Measurements from ENCODE around the gene ELL3. TPM values are rescaled to one million over a fixed set of nuclear protein-coding genes. Genes with fewer than 3 reads are reported as not detected.
"Not testable (repeated sequence)": the region's sequence is repeated elsewhere in the genome, so short reads cannot be mapped to it uniquely, and the experiment has no call there.

The ELL3 gene
- total RNA-seq, 1 experiment from 2014 or later = not detected

- Histone ChIP-seq H3K36me3 (peaks cover 73% of the 10 kb centered on the region), H3K9me3 (replicated peaks) (no peaks in the 10 kb centered on the region), H3K4me1 (no peaks in the 10 kb centered on the region), H3K4me3 (no peak overlapping the region), H3K27me3 (no peaks in the 10 kb centered on the region), H3K27ac (no peak overlapping the region)
- peak; percentile 57 to 75 for DNase-seq
Measured at GRCh38 chr15:43769584-43770228, 7.1 kb downstream of the ELL3 start.

DNA sequence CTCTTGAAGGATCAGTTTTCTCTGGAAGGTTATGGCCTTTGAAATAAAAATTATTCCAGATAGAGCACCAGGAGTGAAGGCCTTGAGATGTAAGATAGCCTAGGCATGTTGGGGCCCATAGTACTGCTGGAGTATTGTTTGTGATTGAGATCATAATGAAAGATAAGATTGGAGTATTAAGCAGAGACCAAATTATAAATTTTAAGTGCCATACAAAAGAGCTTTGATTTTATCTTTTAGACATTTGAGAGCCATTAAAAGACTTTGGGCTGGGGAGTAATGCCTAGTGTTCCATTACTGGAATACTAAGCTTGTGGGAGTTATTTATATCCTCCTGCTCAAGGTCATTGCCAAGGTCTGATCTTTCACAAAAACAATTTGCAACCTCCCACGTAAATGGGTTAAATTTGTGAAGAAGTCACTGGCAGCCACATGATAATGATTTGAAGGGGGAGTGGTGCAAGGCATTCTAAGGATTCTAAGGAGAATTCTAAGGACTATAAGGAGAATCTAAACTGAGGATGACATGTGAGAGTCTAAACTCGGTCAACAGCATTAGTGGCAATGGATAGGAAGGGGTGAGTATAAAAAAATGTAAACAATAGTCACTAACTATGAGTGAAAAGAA lies 12.8 kb downstream of the ELL3 start:
- no peak overlapping the region for H3K4me3 ChIP-seq
- DNase-seq = no peak
- H3K36me3 ChIP-seq = peaks cover 79% of the 10 kb centered on the region
- no peak overlapping the region for H3K27ac ChIP-seq
- no peaks in the 10 kb centered on the region for H3K27me3 ChIP-seq
- no peaks in the 10 kb centered on the region for H3K4me1 ChIP-seq
- no peaks in the 10 kb centered on the region for H3K9me3 ChIP-seq (replicated peaks)

GRCh38 chr15:43762824-43763223 lies 13.9 kb downstream of the ELL3 start:
- no peak overlapping the region for H3K4me3 ChIP-seq
- no peaks in the 10 kb centered on the region for H3K27me3 ChIP-seq
- no peaks in the 10 kb centered on the region for H3K9me3 ChIP-seq (replicated peaks)
- H3K27ac ChIP-seq = no peak overlapping the region
- no peaks in the 10 kb centered on the region for H3K4me1 ChIP-seq
- H3K36me3 ChIP-seq = peaks cover 82% of the 10 kb centered on the region
- DNase-seq = no peak

DNA sequence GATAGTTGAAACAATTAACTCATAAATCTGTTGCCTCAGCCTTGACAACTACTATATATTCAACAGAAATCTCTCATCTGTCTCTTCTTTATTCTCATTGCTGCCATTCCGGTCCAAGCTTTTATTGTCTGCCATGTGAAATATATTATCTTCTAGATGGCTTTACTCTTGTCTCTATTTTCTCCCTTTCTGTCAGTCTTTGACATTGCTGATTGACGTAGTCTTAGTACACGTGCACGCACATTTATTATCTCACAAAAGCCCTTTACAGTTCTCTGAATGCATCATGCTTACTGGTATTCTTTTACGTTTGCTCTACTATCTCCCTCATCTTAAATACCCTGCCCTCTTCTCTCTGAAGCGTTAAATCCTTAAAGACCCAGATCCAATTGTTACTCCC lies 24.9 kb downstream of the ELL3 start:
- Histone ChIP-seq H3K4me3 (no peak overlapping the region), H3K27me3 (no peaks in the 10 kb centered on the region), H3K4me1 (no peaks in the 10 kb centered on the region), H3K9me3 (replicated peaks) (no peaks in the 10 kb centered on the region), H3K36me3 (peaks cover 50% of the 10 kb centered on the region), H3K27ac (no peak overlapping the region)
- DNase-seq = no peak

DNA sequence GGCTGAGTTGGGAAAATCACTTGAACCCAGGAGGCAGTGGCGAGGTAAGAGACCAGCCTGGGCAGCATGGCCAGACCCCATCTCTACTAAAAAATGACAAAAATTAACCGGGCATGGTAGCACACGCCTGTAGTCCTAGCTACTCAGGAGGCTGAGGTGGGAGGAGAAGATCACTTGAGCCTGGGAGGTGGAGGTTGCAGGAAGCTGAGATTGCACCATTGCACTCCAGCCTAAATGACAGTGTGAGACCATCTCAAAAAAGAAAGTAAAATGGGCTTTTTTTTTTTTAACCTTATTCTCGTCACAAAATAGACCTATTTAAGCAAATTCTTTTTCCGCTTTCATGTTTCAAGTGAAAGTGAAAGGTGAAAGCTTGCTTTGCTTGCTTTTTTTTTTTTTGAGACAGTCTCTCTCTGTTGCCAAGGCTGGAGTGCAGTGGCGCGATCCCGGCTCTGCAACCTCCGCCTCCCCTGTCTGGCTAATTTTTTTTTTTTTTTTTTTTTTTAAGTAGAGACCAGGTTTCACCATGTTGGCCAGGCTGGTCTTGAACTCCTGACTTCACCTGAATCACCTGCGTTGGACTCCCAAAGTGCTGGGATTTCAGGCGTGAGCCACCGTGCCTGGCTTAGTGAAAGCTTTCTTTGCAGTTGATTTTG lies 26.9 kb downstream of the ELL3 start:
- H3K27ac ChIP-seq = no peak overlapping the region
- peaks cover 32% of the 10 kb centered on the region for H3K36me3 ChIP-seq
- no peak overlapping the region for H3K4me3 ChIP-seq
- no peaks in the 10 kb centered on the region for H3K4me1 ChIP-seq
- no peaks in the 10 kb centered on the region for H3K27me3 ChIP-seq
- H3K9me3 ChIP-seq (replicated peaks) = no peaks in the 10 kb centered on the region
- DNase-seq = no peak

DNA sequence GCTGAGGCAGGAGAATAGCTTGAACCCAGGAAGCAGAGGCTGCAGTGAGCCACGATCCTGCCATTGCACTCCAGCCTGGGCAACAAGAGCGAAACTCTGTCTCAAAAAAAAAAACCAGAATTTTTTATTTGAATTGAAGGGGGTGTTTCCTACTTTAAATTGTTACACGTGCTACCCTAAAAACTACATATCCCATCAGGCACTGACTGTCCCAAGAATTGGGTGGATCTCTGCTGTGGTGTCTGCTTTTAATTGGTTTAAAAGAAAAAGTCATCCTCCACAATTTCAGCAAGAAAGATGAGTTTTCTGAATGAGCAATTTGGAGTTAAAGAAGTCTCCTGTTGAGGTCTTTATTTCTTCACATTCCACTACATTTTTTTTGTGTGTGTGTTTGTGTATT lies 28.4 kb downstream of the ELL3 start:
- H3K27me3 ChIP-seq = no peaks in the 10 kb centered on the region
- no peak for DNase-seq
- no peaks in the 10 kb centered on the region for H3K9me3 ChIP-seq (replicated peaks)
- no peak overlapping the region for H3K27ac ChIP-seq
- H3K4me1 ChIP-seq = no peaks in the 10 kb centered on the region
- H3K36me3 ChIP-seq = peaks cover 19% of the 10 kb centered on the region
- no peak overlapping the region for H3K4me3 ChIP-seq

- H3K36me3 ChIP-seq; H3K27me3 ChIP-seq; H3K4me1 ChIP-seq; H3K9me3 ChIP-seq (replicated peaks): not testable (repeated sequence)
- peak; percentile 15 to 46 for DNase-seq
- Histone ChIP-seq H3K4me3 (peak overlapping the region; percentile 80), H3K27ac (peak overlapping the region; percentile 70)
Measured at GRCh38 chr15:43746903-43747309, 29.9 kb downstream of the ELL3 start.

DNA sequence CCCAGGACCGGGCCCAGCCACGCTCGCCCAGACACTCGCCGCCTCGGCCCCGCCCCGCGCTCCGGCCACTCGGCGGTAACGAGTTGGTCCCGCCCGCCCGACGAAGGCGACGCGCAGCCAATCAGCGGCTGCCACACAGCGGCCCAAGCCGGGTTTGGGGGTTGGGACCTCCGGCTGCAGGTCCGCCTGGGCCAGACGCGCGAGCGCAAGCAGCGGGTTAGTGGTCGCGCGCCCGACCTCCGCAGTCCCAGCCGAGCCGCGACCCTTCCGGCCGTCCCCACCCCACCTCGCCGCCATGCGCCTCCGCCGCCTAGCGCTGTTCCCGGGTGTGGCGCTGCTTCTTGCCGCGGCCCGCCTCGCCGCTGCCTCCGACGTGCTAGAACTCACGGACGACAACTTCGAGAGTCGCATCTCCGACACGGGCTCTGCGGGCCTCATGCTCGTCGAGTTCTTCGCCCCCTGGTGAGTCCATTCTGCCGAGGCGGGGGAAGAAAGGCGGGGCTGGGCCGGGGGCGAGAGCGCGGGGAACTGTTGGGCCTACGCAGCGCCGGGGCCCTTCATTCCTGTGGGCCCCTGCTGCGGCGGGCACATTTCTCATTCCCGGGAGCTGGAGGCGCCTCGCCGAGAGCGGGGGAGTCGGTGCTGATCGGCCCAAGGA lies 30.4 kb downstream of the ELL3 start, which contains the start of gene PDIA3:
TSS of gene PDIA3 (plus strand) at position 194 of the 658 bp plus-strand sequence. CDS start at position 296, 102 bp downstream.
- peak within 1 kb of the TSS; percentile 80 for H3K4me3 ChIP-seq
- peak; percentile 91 to 92 for DNase-seq
- H3K36me3 ChIP-seq; H3K27me3 ChIP-seq; H3K9me3 ChIP-seq (replicated peaks); H3K4me1 ChIP-seq: not testable (repeated sequence)
- H3K27ac ChIP-seq = peak within 1 kb of the TSS; percentile 70

DNA sequence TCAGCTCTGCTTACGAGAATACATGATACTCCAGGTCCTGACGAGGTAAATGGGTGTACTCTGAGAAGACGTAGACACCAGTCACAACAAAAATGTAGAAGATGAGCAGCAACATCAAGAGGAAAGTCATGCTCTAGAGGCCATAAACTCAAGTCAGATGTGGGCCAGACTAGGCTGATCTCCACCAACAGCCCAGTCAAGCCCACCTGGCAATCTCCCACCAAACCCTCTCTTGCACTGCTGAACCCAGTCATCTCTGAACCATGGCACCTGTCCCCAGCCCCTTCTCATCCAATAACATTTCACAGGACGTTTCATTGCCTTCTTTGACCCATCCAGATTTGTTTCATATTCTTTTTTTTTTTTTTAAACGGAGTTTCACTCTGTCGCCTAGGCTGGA lies 41.4 kb downstream of the ELL3 start:
- no peak for DNase-seq
- Histone ChIP-seq H3K4me3 (no peak overlapping the region), H3K27ac (no peak overlapping the region), H3K27me3 (no peaks in the 10 kb centered on the region), H3K36me3 (no peaks in the 10 kb centered on the region), H3K4me1 (no peaks in the 10 kb centered on the region), H3K9me3 (replicated peaks) (no peaks in the 10 kb centered on the region)

DNA sequence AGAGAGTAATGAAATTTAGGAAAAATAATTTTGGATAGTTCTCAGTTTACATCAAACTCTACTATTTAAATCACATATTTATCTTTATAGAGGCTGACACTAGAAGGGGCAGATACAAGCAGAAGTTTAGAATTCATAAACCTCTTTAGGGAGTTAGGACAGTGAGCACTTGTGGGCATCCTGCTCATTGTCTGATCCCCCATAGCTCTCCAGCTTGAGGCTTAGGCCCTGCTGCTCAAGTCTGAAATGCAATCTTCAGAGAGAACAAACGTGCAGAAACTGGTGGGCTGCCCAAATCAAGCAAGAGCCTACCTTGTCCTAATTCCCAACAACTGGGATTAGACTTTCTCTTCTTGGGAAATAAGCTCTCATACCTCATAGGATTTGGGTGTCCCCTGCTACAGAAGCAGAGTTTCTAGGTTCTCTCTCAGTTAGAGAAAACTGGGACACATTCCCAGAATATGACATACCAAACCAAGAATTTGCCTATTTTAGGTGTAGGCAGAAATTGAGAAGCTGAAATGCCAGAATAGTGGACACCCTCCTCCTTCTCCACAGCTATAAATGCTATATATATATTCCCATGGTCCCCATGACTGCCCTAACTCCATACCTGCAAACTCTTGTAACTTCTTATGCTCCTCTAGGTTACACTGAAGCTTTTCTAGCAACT lies 48.6 kb downstream of the ELL3 start:
- H3K27me3 ChIP-seq; H3K27ac ChIP-seq; H3K9me3 ChIP-seq (replicated peaks); DNase-seq; H3K36me3 ChIP-seq; H3K4me1 ChIP-seq; H3K4me3 ChIP-seq: not testable (repeated sequence)

- H3K27ac ChIP-seq; H3K36me3 ChIP-seq; H3K4me3 ChIP-seq; H3K9me3 ChIP-seq (replicated peaks); DNase-seq; H3K4me1 ChIP-seq; H3K27me3 ChIP-seq: not testable (repeated sequence)
Measured at GRCh38 chr15:43726306-43726705, 50.5 kb downstream of the ELL3 start.

GRCh38 chr15:43723151-43723550 lies 53.6 kb downstream of the ELL3 start:
- Histone ChIP-seq H3K27ac (no peak overlapping the region), H3K4me1 (no peaks in the 10 kb centered on the region), H3K4me3 (no peak overlapping the region), H3K36me3 (no peaks in the 10 kb centered on the region), H3K27me3 (no peaks in the 10 kb centered on the region), H3K9me3 (replicated peaks) (no peaks in the 10 kb centered on the region)
- no peak for DNase-seq

Data from SJCRH30 (cell line).